HG03432 (cell line): ENCODE measurements around the gene YPEL5.

ENCODE experiments used
- ATAC-seq: cut with Tn5 transposase; IDR thresholded peaks from one replicate; pipeline ENCODE4 v1.9.1; 2021; ENCODE audit warnings: mild to moderate bottlenecking, moderate library complexity; ENCODE audit not compliant: unreplicated experiment

The YPEL5 gene

GRCh38 chr2:30164131-30164925, 17.5 kb downstream of the YPEL5 start:
- ATAC-seq = no peak

GRCh38 chr2:30165050-30165520, 18.3 kb downstream of the YPEL5 start:
- ATAC-seq = peak; percentile 91

GRCh38 chr2:30165617-30166016, 18.8 kb downstream of the YPEL5 start:
- ATAC-seq = no peak

GRCh38 chr2:30172627-30173026, 25.8 kb downstream of the YPEL5 start:
- no peak for ATAC-seq

- no peak for ATAC-seq
These were observed 30.6 kb downstream of the YPEL5 start for GRCh38 chr2:30177440-30177839.

- ATAC-seq = no peak
These were observed 31.1 kb downstream of the YPEL5 start for GRCh38 chr2:30177956-30178355.

GRCh38 chr2:30178618-30179434, 32.0 kb downstream of the YPEL5 start:
- no peak for ATAC-seq

GRCh38 chr2:30179536-30179935, 32.7 kb downstream of the YPEL5 start:
- ATAC-seq = no peak

- ATAC-seq = no peak
These were observed 33.4 kb downstream of the YPEL5 start for GRCh38 chr2:30180226-30180625.

GRCh38 chr2:30181176-30181575, 34.4 kb downstream of the YPEL5 start:
- ATAC-seq = no peak

GRCh38 chr2:30184035-30184434, 37.2 kb downstream of the YPEL5 start:
- ATAC-seq = no peak

- no peak for ATAC-seq
These were observed 38.4 kb downstream of the YPEL5 start for GRCh38 chr2:30185178-30185577.

GRCh38 chr2:30188292-30188691, 41.5 kb downstream of the YPEL5 start:
- ATAC-seq = no peak

- no peak for ATAC-seq
These were observed 43.8 kb downstream of the YPEL5 start for GRCh38 chr2:30190637-30191036.

- no peak for ATAC-seq
These were observed 44.3 kb downstream of the YPEL5 start for GRCh38 chr2:30191107-30191506.

GRCh38 chr2:30191819-30192271, 45.0 kb downstream of the YPEL5 start:
- no peak for ATAC-seq

GRCh38 chr2:30192314-30192713, 45.5 kb downstream of the YPEL5 start:
- ATAC-seq = no peak

- ATAC-seq = no peak
These were observed 46.4 kb downstream of the YPEL5 start for GRCh38 chr2:30193104-30193681.

GRCh38 chr2:30194421-30194820, 47.6 kb downstream of the YPEL5 start:
- ATAC-seq = no peak

- ATAC-seq = no peak
These were observed 48.2 kb downstream of the YPEL5 start for GRCh38 chr2:30195016-30195415.

GRCh38 chr2:30197570-30198192, 50.9 kb downstream of the YPEL5 start:
- ATAC-seq = no peak
